ENCODE measurements around the gene ALDH18A1.

DNA sequence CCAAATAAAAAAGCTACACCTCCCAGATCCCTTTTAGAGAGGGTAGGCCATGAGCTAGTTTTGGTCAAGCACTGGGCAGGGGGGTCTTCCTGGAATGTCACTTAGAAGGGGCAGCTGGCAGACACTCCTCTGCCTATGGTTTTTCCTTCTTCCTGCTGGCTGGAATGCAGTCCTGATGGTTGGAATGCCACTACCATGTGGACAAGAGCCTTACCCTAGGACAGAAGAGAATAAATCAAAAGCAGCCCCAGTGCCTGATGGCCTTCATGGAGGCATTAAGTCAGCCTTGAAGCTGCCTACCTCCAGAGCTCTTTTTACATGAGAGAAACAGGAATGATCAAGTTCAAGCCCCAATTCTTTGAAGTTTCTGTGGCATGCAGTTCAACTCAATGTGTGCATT is 51.9 kb downstream of the ALDH18A1 start:
- TF ChIP-seq, protein P1, sequence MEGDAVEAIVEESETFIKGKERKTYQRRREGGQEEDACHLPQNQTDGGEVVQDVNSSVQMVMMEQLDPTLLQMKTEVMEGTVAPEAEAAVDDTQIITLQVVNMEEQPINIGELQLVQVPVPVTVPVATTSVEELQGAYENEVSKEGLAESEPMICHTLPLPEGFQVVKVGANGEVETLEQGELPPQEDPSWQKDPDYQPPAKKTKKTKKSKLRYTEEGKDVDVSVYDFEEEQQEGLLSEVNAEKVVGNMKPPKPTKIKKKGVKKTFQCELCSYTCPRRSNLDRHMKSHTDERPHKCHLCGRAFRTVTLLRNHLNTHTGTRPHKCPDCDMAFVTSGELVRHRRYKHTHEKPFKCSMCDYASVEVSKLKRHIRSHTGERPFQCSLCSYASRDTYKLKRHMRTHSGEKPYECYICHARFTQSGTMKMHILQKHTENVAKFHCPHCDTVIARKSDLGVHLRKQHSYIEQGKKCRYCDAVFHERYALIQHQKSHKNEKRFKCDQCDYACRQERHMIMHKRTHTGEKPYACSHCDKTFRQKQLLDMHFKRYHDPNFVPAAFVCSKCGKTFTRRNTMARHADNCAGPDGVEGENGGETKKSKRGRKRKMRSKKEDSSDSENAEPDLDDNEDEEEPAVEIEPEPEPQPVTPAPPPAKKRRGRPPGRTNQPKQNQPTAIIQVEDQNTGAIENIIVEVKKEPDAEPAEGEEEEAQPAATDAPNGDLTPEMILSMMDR (conservative IDR thresholded peaks at IDR 0.05; ENCODE audit: low read depth, low read length): no peak
- TF ChIP-seq EZH2 (IDR thresholded peaks at IDR 0.05; ENCODE audit: low read length, unreplicated experiment): no peak
- TF ChIP-seq EZH2phosphoT487 (IDR thresholded peaks at IDR 0.05; ENCODE audit: borderline replicate concordance, low read length): no peak

All from PC-3 (cell line).